IMR-90 (cell line): Measurements from ENCODE around the gene NEUROG1. TPM values are rescaled to one million over a fixed set of nuclear protein-coding genes. Genes with fewer than 3 reads are reported as not detected.

Experiments
- ATAC-seq: fragments of 200-7000 bp; cut with Tn5 transposase; 2 replicates; pipeline ENCODE4 v1.9.1; 2020; ENCODE audit warnings: low read depth, mild to moderate bottlenecking, moderate library complexity
- BruUV-seq: library from RNA; stranded (reverse); fragments of 400-500 nt; replicated peaks from 2 replicates; lab custom pipeline; 2021; lab: Mats Ljungman, UMichigan
- CTCF ChIA-PET: fragments of 300-600 bp; formaldehyde crosslinking; extraction: SDS; loops from one replicate; lab custom pipeline; 2021; ENCODE audit warnings: antibody characterized with exemption; lab: Yijun Ruan, JAX
- POLR2A ChIA-PET: fragments of 300-600 bp; sonication (Branson Sonifier 250); formaldehyde crosslinking; loops from one replicate; lab custom pipeline; 2022; ENCODE audit warnings: antibody characterized with exemption; ENCODE audit not compliant: unreplicated experiment; lab: Charles Lee
- DNase-seq: peaks from one replicate; pipeline ENCODE4 v3.0.0; 2013
- H2AFZ ChIP-seq: replicated peaks from 2 replicates; pipeline ENCODE3; 2013; ENCODE audit warnings: low read length, mild to moderate bottlenecking; ENCODE audit not compliant: poor library complexity
- H2AK5ac ChIP-seq: 2 replicates; pipeline ENCODE4 v1.6.1; 2013; ENCODE audit warnings: low read depth, low read length, inconsistent platforms
- H2AK9ac ChIP-seq: replicated peaks from 2 replicates; pipeline ENCODE3; 2013; ENCODE audit warnings: mild to moderate bottlenecking, low read depth, low read length, moderate library complexity; ENCODE audit not compliant: poor library complexity
- H2BK120ac ChIP-seq: 2 replicates; pipeline ENCODE4 v1.6.1; 2013; ENCODE audit warnings: low read depth, low read length, inconsistent platforms
- H2BK15ac ChIP-seq: 3 replicates; pipeline ENCODE4 v1.6.1; 2013; ENCODE audit warnings: low read depth, low read length, inconsistent platforms
- H2BK20ac ChIP-seq: 2 replicates; pipeline ENCODE4 v1.6.1; 2013; ENCODE audit warnings: low read depth, mild to moderate bottlenecking, inconsistent platforms, low read length, moderate library complexity
- H2BK5ac ChIP-seq: 2 replicates; pipeline ENCODE4 v1.6.1; 2013; ENCODE audit warnings: mild to moderate bottlenecking, low read depth, low read length, inconsistent platforms; ENCODE audit not compliant: poor library complexity, severe bottlenecking
- H3K14ac ChIP-seq: replicated peaks from 2 replicates; pipeline ENCODE4 v1.6.1; 2013; ENCODE audit warnings: low read depth, low read length, inconsistent platforms
- H3K18ac ChIP-seq: 2 replicates; pipeline ENCODE4 v1.6.1; 2013; ENCODE audit warnings: low read depth, low read length, control low read depth
- H3K23ac ChIP-seq: 2 replicates; pipeline ENCODE4 v1.6.1; 2013; ENCODE audit warnings: low read depth, low read length, inconsistent platforms
- H3K27ac ChIP-seq: 2 replicates; pipeline ENCODE4 v1.5.1; 2013; ENCODE audit warnings: mild to moderate bottlenecking, control low read depth, low read length; ENCODE audit not compliant: insufficient read depth
- H3K27me3 ChIP-seq: 2 replicates; pipeline ENCODE4 v1.6.1; 2013; ENCODE audit warnings: low read length; ENCODE audit not compliant: control insufficient read depth, insufficient read depth
- H3K36me3 ChIP-seq: 2 replicates; pipeline ENCODE4 v1.6.1; 2013; ENCODE audit warnings: low read length, mixed read lengths; ENCODE audit not compliant: control insufficient read depth, insufficient read depth
- H3K4ac ChIP-seq: 2 replicates; pipeline ENCODE4 v1.6.1; 2013; ENCODE audit warnings: low read depth, low read length, inconsistent platforms
- H3K4me1 ChIP-seq: 2 replicates; pipeline ENCODE4 v1.6.1; 2013; ENCODE audit warnings: low read length, mixed read lengths; ENCODE audit not compliant: control insufficient read depth, insufficient read depth
- H3K4me2 ChIP-seq: 2 replicates; pipeline ENCODE4 v1.6.1; 2013; ENCODE audit warnings: low read depth, mild to moderate bottlenecking, control low read depth, low read length, moderate library complexity
- H3K4me3 ChIP-seq: 2 replicates; pipeline ENCODE4 v1.5.1; 2013; ENCODE audit warnings: low read depth, mild to moderate bottlenecking, control low read depth, low read length, moderate library complexity; ENCODE audit not compliant: insufficient read depth
- H3K56ac ChIP-seq: 2 replicates; pipeline ENCODE4 v1.6.1; 2013; ENCODE audit warnings: low read length, inconsistent platforms; ENCODE audit not compliant: insufficient read depth; ENCODE audit errors: extremely low read depth
- H3K79me1 ChIP-seq, 2 experiments: 2 replicates each; pipeline ENCODE4 v1.6.1; 2013; ENCODE audit warnings: low read length in 2 of 2, inconsistent platforms in 1 of 2, low read depth in 1 of 2
- H3K9ac ChIP-seq: 2 replicates; pipeline ENCODE4 v1.6.1; 2013; ENCODE audit warnings: low read depth, low read length, control low read depth
- H3K9me1 ChIP-seq: 2 replicates; pipeline ENCODE4 v1.6.1; 2013; ENCODE audit warnings: low read length, inconsistent platforms; ENCODE audit not compliant: insufficient read depth
- H3K9me3 ChIP-seq: 2 replicates; pipeline ENCODE4 v1.6.1; 2013; ENCODE audit warnings: low read length; ENCODE audit not compliant: control insufficient read depth, insufficient read depth
- H4K20me1 ChIP-seq: 2 replicates; pipeline ENCODE4 v1.6.1; 2013; ENCODE audit warnings: low read length, inconsistent platforms; ENCODE audit not compliant: insufficient read depth
- H4K5ac ChIP-seq: 2 replicates; pipeline ENCODE4 v1.6.1; 2013; ENCODE audit warnings: mild to moderate bottlenecking, low read depth, low read length, control low read depth
- H4K8ac ChIP-seq, 2 experiments: 2 replicates each; pipeline ENCODE4 v1.6.1; 2013; ENCODE audit warnings: low read depth in 2 of 2, low read length in 2 of 2, control low read depth in 1 of 2, inconsistent platforms in 1 of 2
- H4K91ac ChIP-seq: 2 replicates; pipeline ENCODE4 v1.6.1; 2013; ENCODE audit warnings: low read depth, low read length, inconsistent platforms; ENCODE audit not compliant: insufficient read depth
- MAZ ChIP-seq: IDR thresholded peaks from 2 replicates; pipeline ENCODE4 v1.6.1; 2012; ENCODE audit warnings: low read depth, mild to moderate bottlenecking, low read length, improper control_type of control experiment, moderate library complexity, borderline replicate concordance
- RAD21 ChIP-seq: IDR thresholded peaks from 2 replicates; pipeline ENCODE4 v1.6.1; 2012; ENCODE audit warnings: low read length, improper control_type of control experiment
- whole genome bisulfite sequencing, 2 experiments: methylation state at CpG; one replicate each; pipeline versions ENCODE4 v1.1.5 to v1.1.7; 2013; ENCODE audit warnings: missing lambda C conversion rate in 2 of 2; ENCODE audit not compliant: insufficient read length in 1 of 2; ENCODE audit errors: extremely low coverage in 2 of 2; 5-methylcytosine and 5-hydroxymethylcytosine counted together
- dilution Hi-C: fragments of 300-500 bp; cut with HindIII; formaldehyde crosslinking; loops from one replicate; pipeline ENCODE4 v1.14.3; 2018; ENCODE audit warnings: low sequenced_read_pairs; ENCODE audit not compliant: unreplicated experiment
- in situ Hi-C: fragments of 300-500 bp; cut with MboI; formaldehyde crosslinking; loops from 3 replicates; pipeline ENCODE4 v1.14.3; 2019; ENCODE audit warnings: low sequenced_read_pairs, inconsistent platforms, mixed read lengths
- intact Hi-C: fragments of 100-400 bp; cut with micrococcal nuclease; formaldehyde crosslinking; loops from 2 replicates; pipeline ENCODE4 v1.10.0; 2022
- polyA plus RNA-seq, 3 experiments: library from polyadenylated mRNA; depleted of rRNA; stranded (reverse); fragments of >200 nt; gene quantifications; 2 replicates each; pipeline ENCODE4 v1.2.3, GENCODE V29; 2012; ENCODE audit warnings: low replicate concordance in 1 of 3
- total RNA-seq: library from RNA; depleted of rRNA; stranded (reverse); fragments of >200 nt; gene quantifications from 2 replicates; pipeline ENCODE4 v1.2.3, GENCODE V29; 2012

NEUROG1 gene
- total and polyA plus RNA-seq, 2 of the 4 experiments (the other 2 are of a cell fraction), result not detected

GRCh38 chr5:135488727-135489465 lies 46.9 kb downstream of the NEUROG1 start:
- Histone ChIP-seq H4K5ac (peak overlapping the region; percentile 55; the same call in 1 of the 2 replicates), H2AFZ (peak overlapping the region; percentile 93), H3K27me3 (peaks cover 58% of the 10 kb centered on the region), H2AK9ac (no peak overlapping the region), H3K9ac (peak overlapping the region; percentile 59), H3K9me1 (no peaks in the 10 kb centered on the region), H4K20me1 (no peaks in the 10 kb centered on the region), H2BK120ac (peak overlapping the region; percentile 68; the same call in 1 of the 2 replicates), H3K56ac (no peak overlapping the region), H2BK20ac (no peak overlapping the region), H3K4me2 (peak overlapping the region; percentile 86), H3K36me3 (no peaks in the 10 kb centered on the region), H3K14ac (no peak overlapping the region), H2BK5ac (no peak overlapping the region), H3K4ac (no peak overlapping the region), H2BK15ac (no peak overlapping the region), H2AK5ac (no peak overlapping the region), H3K4me3 (peak overlapping the region; percentile 51), H3K23ac (no peak overlapping the region), H3K79me1 (no peaks in the 10 kb centered on the region), H3K9me3 (no peaks in the 10 kb centered on the region), H3K4me1 (peaks cover 10% of the 10 kb centered on the region), H4K8ac (peak overlapping the region; percentile 45 to 73; a peak in 2 of 4 replicates), H4K91ac (peak overlapping the region; percentile 54; the same call in 1 of the 2 replicates), H3K27ac (0 out of 2 replicates have a peak overlapping the region, but pooled peaks have one; percentile 34), H3K18ac (peak overlapping the region; percentile 2; the same call in 1 of the 2 replicates)
- dilution Hi-C loops (no loop called here), in situ Hi-C loops (no loop called here), intact Hi-C loops (no loop called here)
- TF ChIP-seq MAZ (peak; percentile 68; the same call in 1 of the 2 replicates), RAD21 (no peak)
- BruUV-seq, result no TSS peak
- ChIA-PET CTCF (interaction anchor here (1.0 kb wide), 2 partner anchors 23 to 32 kb away, joined by 3 read pairs; no protein-coding TSS in a partner anchor), POLR2A (no interaction called here)
- ATAC-seq (peak; percentile 95), DNase-seq (peak; percentile 73)
- 2% methylated on average over 12 of the region's 44 CpGs; no CpG with 5 or more reads in 1 of the 2 experiments for WGBS, 2 experiments
